ENCODE results near the gene KPNA4.
A peak's percentile ranks its signal among the peaks of the same experiment; 100 is the strongest.
"Not testable (repeated sequence)": the region's sequence is repeated elsewhere in the genome, so short reads cannot be mapped to it uniquely, and the experiment has no call there.

Gene KPNA4

GRCh38 chr3:160565442-160566403 is at the start of gene KPNA4:
Gene KPNA4 (minus strand): TSS chr3:160565571. CDS start chr3:160565282, 289 bp downstream.
- DNase-seq = peak; percentile 92

GRCh38 chr3:160613661-160614060 is 48.3 kb upstream of the KPNA4 start:
- DNase-seq = no peak

- no peak for DNase-seq
These were observed 47.2 kb upstream of the KPNA4 start for GRCh38 chr3:160612386-160613075.

- DNase-seq = no peak
These were observed 45.8 kb upstream of the KPNA4 start for GRCh38 chr3:160611141-160611540.

GRCh38 chr3:160608870-160609269 is 43.5 kb upstream of the KPNA4 start:
- DNase-seq = no peak

- no peak for DNase-seq
These were observed 42.5 kb upstream of the KPNA4 start for GRCh38 chr3:160607826-160608225.

GRCh38 chr3:160605315-160605714 is 39.9 kb upstream of the KPNA4 start:
- no peak for DNase-seq

GRCh38 chr3:160603845-160604244 is 38.5 kb upstream of the KPNA4 start:
- DNase-seq = not testable (repeated sequence)

- no peak for DNase-seq
These were observed 36.9 kb upstream of the KPNA4 start for GRCh38 chr3:160602259-160602658.

- DNase-seq = no peak
These were observed 35.9 kb upstream of the KPNA4 start for GRCh38 chr3:160601288-160601687.

GRCh38 chr3:160598865-160599264 is 33.5 kb upstream of the KPNA4 start:
- no peak for DNase-seq

- no peak for DNase-seq
These were observed 22.7 kb upstream of the KPNA4 start for GRCh38 chr3:160588023-160588422.

- no peak for DNase-seq
These were observed 21.7 kb upstream of the KPNA4 start for GRCh38 chr3:160587105-160587504.

- no peak for DNase-seq
These were observed 21.3 kb upstream of the KPNA4 start for GRCh38 chr3:160586679-160587078.

- DNase-seq = no peak
These were observed 18.1 kb upstream of the KPNA4 start for GRCh38 chr3:160583451-160583850.

- DNase-seq = no peak
These were observed 15.6 kb upstream of the KPNA4 start for GRCh38 chr3:160580938-160581337.

GRCh38 chr3:160577556-160578195 is 12.3 kb upstream of the KPNA4 start:
- no peak for DNase-seq

GRCh38 chr3:160577093-160577492 is 11.7 kb upstream of the KPNA4 start:
- no peak for DNase-seq

- no peak for DNase-seq
These were observed 11.2 kb upstream of the KPNA4 start for GRCh38 chr3:160576621-160577020.

- no peak for DNase-seq
These were observed 10.2 kb upstream of the KPNA4 start for GRCh38 chr3:160575589-160575988.

- DNase-seq = no peak
These were observed 9.3 kb upstream of the KPNA4 start for GRCh38 chr3:160574636-160575035.

- not testable (repeated sequence) for DNase-seq
These were observed 8.7 kb upstream of the KPNA4 start for GRCh38 chr3:160573955-160574525.

Measured in NCI-H1694 (cell line).